GM21619 (cell line): ENCODE data around the gene NCKAP5L.
"Not testable (repeated sequence)": the region's sequence is repeated elsewhere in the genome, so short reads cannot be mapped to it uniquely, and the experiment has no call there.

Experiments
- ATAC-seq: cut with Tn5 transposase; IDR thresholded peaks from one replicate; pipeline ENCODE4 v1.9.1; 2021; ENCODE audit not compliant: unreplicated experiment

Gene NCKAP5L

GRCh38 chr12:49865109-49865781 lies 37.0 kb upstream of the NCKAP5L start:
- no peak for ATAC-seq

GRCh38 chr12:49864798-49865090 lies 36.5 kb upstream of the NCKAP5L start:
- no peak for ATAC-seq

- ATAC-seq = no peak
These were observed 36.0 kb upstream of the NCKAP5L start for GRCh38 chr12:49863946-49864797.

GRCh38 chr12:49860921-49861320 lies 32.7 kb upstream of the NCKAP5L start:
- not testable (repeated sequence) for ATAC-seq

GRCh38 chr12:49855890-49856289 lies 27.7 kb upstream of the NCKAP5L start:
- ATAC-seq = not testable (repeated sequence)

GRCh38 chr12:49854976-49855375 lies 26.8 kb upstream of the NCKAP5L start:
- ATAC-seq = no peak

- ATAC-seq = no peak
These were observed 25.5 kb upstream of the NCKAP5L start for GRCh38 chr12:49853671-49854070.

- no peak for ATAC-seq
These were observed 18.9 kb upstream of the NCKAP5L start for GRCh38 chr12:49847161-49847560.

GRCh38 chr12:49846032-49846431 lies 17.8 kb upstream of the NCKAP5L start:
- no peak for ATAC-seq

GRCh38 chr12:49843876-49844437 lies 15.7 kb upstream of the NCKAP5L start:
- ATAC-seq = no peak

GRCh38 chr12:49843411-49843810 lies 15.2 kb upstream of the NCKAP5L start:
- no peak for ATAC-seq

- ATAC-seq = peak; percentile 85
These were observed 14.5 kb upstream of the NCKAP5L start, which contains the start of gene BCDIN3D for GRCh38 chr12:49842519-49843352. TSS of gene BCDIN3D (minus strand) at chr12:49843106. CDS start at chr12:49843087, 19 bp downstream.

GRCh38 chr12:49838973-49839633 lies 10.9 kb upstream of the NCKAP5L start:
- ATAC-seq = no peak

GRCh38 chr12:49832836-49833421 lies 4.7 kb upstream of the NCKAP5L start:
- ATAC-seq = no peak

GRCh38 chr12:49831717-49832116 lies 3.5 kb upstream of the NCKAP5L start:
- ATAC-seq = no peak

- peak; percentile 23 for ATAC-seq
These were observed 663 bp downstream of the NCKAP5L start for GRCh38 chr12:49827401-49828099.

- ATAC-seq = no peak
These were observed 1.2 kb downstream of the NCKAP5L start for GRCh38 chr12:49827051-49827400.

GRCh38 chr12:49825971-49826421 lies 2.2 kb downstream of the NCKAP5L start:
- ATAC-seq = no peak

GRCh38 chr12:49825360-49825970 lies 2.7 kb downstream of the NCKAP5L start:
- no peak for ATAC-seq
